ENCODE measurements around the gene LRRC27.

DNA sequence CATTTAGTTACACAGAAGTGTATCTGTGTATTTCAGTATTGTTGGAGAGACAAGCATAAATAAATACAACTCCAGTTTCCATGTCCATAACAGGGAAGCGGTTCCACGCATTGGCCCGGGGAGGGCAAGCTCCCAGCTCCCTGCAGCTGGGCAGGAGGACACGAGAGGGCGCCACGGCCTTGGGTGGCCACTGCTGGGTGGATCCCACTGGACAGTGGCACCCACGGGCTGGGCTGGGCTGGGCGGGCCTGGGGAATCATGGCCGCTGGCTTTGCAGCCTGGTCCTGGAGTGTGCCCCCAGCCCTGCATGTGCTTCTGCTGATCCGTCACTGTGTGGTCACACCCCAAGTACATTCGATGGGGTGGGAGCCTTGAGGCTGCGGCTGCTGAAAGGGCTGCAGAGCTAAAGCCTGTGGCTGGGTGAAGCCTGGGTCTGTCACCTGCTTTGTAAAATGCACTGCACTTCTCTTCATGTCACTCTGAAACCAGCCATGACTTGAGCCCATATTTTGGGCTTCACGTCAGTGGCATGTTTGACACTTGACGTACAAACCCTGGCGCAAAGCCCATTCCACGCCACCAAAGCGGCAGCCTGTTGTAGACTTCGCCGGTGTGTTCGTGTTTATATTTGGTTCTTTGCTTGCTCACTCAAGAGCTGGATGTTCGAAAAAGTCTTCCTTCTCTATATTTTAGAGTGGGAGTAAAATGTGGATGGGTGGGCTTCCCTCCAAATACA, 27.5 kb downstream of the LRRC27 start:
- TF ChIP-seq, protein P1, sequence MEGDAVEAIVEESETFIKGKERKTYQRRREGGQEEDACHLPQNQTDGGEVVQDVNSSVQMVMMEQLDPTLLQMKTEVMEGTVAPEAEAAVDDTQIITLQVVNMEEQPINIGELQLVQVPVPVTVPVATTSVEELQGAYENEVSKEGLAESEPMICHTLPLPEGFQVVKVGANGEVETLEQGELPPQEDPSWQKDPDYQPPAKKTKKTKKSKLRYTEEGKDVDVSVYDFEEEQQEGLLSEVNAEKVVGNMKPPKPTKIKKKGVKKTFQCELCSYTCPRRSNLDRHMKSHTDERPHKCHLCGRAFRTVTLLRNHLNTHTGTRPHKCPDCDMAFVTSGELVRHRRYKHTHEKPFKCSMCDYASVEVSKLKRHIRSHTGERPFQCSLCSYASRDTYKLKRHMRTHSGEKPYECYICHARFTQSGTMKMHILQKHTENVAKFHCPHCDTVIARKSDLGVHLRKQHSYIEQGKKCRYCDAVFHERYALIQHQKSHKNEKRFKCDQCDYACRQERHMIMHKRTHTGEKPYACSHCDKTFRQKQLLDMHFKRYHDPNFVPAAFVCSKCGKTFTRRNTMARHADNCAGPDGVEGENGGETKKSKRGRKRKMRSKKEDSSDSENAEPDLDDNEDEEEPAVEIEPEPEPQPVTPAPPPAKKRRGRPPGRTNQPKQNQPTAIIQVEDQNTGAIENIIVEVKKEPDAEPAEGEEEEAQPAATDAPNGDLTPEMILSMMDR (IDR thresholded peaks at IDR 0.05), result no peak
- no peak for TF ChIP-seq POLR2AphosphoS5 (IDR thresholded peaks at IDR 0.05)
- TF ChIP-seq POLR2A (IDR thresholded peaks at IDR 0.05), result no peak
